Peyer's patch (tissue), 4 donors: Measurements from ENCODE around the gene RGPD8. TPM values are rescaled to one million over a fixed set of nuclear protein-coding genes. Genes with fewer than 3 reads are reported as not detected.

Experiments
- DNase-seq, 3 donors: peaks; one replicate each; pipeline ENCODE4 v3.0.0-alpha.2; 2017 to 2019
- H3K27ac ChIP-seq, 4 donors: fragments of 200-600 bp; sonication (generic); one replicate each; pipeline ENCODE4 v1.5.1; 2016 to 2019
- H3K27me3 ChIP-seq, 2 donors: fragments of 200-600 bp; sonication (generic); one replicate each; pipeline ENCODE4 v1.5.1; 2019
- H3K36me3 ChIP-seq, 3 donors: fragments of 200-600 bp; sonication (generic); one replicate each; pipeline ENCODE4 v1.5.1; 2016 to 2019
- H3K4me1 ChIP-seq, 4 donors: fragments of 200-600 bp; sonication (generic); one replicate each; pipeline ENCODE4 v1.5.1; 2016 to 2019
- H3K4me3 ChIP-seq, 4 donors: fragments of 200-600 bp; sonication (generic); 1 replicate in 3 of 4; 2 replicates in 1 of 4; pipeline ENCODE4 v1.5.1; 2016 to 2019; ENCODE audit warnings: mild to moderate bottlenecking in 1 of 4
- H3K9me3 ChIP-seq, 4 donors: fragments of 200-600 bp; sonication (generic); one replicate each; pipeline ENCODE4 v1.5.1; 2016 to 2019; ENCODE audit warnings: mild to moderate bottlenecking in 1 of 4
- POLR2A ChIP-seq, 2 donors: fragments of 450-650 bp; IDR thresholded peaks; one replicate each; pipeline ENCODE4 v1.5.1; 2017; ENCODE audit warnings: antibody characterized with exemption in 2 of 2, mild to moderate bottlenecking in 2 of 2, moderate library complexity in 2 of 2
- small RNA-seq, 2 donors: library from RNA; depleted of rRNA; stranded (forward); fragments of <200 nt; gene quantifications; one replicate each; pipeline ENCODE3, GENCODE V24; 2016
- total RNA-seq, 4 donors: library from RNA; depleted of rRNA; stranded (reverse); fragments of >200 nt; gene quantifications; one replicate each; pipeline ENCODE4 v1.1.0, GENCODE V29; 2016
- TF ChIP-seq, protein P1 (sequence below), 6 experiments: fragments of 450-650 bp in 4 of 6; fragments of 200-600 bp in 2 of 6; sonication (generic) in 1 of 6; IDR thresholded peaks; one replicate each; pipeline ENCODE4 v1.5.1; 2017 to 2019; ENCODE audit warnings: antibody characterized with exemption in 6 of 6, mild to moderate bottlenecking in 3 of 6, moderate library complexity in 1 of 6

The RGPD8 gene
- total RNA-seq, 4 donors from 2014 or later, result 16.8 to 82.5 (median 37.3) TPM

DNA sequence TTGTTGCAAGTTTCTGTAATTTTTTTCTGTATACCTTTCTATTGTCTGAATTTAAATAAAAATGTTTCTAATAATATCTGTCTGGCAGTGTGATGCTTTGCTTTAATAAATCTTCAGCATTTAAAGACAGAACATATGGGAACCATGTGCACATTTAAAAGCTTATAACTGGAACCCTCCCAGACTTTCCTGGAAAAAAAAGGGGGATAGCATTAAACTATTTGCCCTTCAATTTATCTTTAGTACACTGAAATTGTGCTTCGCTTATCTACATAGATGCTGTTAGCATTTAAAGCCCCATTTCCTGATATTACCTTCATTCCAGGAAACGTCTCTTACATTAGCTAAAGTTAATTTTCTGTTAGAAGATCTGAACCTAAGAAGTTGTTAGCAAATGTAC lies 93.5 kb downstream of the RGPD8 start:
- Histone ChIP-seq H3K4me3 (no peak overlapping the region), H3K36me3 (no peaks in the 10 kb centered on the region), H3K27ac (no peak overlapping the region), H3K27me3 (no peaks in the 10 kb centered on the region), H3K9me3 (no peaks in the 10 kb centered on the region), H3K4me1 (no peaks in the 10 kb centered on the region)
- TF ChIP-seq POLR2A (IDR thresholded peaks at IDR 0.05), result no peak
- TF ChIP-seq, protein P1, sequence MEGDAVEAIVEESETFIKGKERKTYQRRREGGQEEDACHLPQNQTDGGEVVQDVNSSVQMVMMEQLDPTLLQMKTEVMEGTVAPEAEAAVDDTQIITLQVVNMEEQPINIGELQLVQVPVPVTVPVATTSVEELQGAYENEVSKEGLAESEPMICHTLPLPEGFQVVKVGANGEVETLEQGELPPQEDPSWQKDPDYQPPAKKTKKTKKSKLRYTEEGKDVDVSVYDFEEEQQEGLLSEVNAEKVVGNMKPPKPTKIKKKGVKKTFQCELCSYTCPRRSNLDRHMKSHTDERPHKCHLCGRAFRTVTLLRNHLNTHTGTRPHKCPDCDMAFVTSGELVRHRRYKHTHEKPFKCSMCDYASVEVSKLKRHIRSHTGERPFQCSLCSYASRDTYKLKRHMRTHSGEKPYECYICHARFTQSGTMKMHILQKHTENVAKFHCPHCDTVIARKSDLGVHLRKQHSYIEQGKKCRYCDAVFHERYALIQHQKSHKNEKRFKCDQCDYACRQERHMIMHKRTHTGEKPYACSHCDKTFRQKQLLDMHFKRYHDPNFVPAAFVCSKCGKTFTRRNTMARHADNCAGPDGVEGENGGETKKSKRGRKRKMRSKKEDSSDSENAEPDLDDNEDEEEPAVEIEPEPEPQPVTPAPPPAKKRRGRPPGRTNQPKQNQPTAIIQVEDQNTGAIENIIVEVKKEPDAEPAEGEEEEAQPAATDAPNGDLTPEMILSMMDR (IDR thresholded peaks at IDR 0.05), result no peak
- no peak for DNase-seq

DNA sequence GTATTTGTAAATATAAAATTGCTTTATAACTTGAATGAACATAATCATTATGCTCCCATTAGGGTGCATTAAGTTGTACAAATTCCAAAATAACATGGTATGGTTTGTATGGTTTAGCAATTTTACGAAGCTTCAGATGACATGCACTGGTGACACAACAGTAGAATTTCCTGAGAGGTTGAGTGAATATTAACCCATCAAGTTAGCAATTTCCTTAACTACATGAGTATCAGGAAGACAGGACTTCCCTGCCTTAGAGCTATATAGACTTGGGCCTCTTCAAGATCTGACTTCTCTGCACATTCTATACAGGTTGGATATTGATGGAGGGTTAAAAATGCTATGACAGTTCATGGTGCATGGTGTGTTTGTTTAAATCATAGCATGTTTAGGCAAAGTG lies 97.8 kb downstream of the RGPD8 start:
- TF ChIP-seq POLR2A (IDR thresholded peaks at IDR 0.05), result no peak
- TF ChIP-seq, protein P1 (IDR thresholded peaks at IDR 0.05), result no peak
- no peaks in the 10 kb centered on the region for H3K27me3 ChIP-seq
- H3K4me1 ChIP-seq, result no peaks in the 10 kb centered on the region
- DNase-seq, result no peak
- no peaks in the 10 kb centered on the region for H3K9me3 ChIP-seq
- no peak overlapping the region for H3K4me3 ChIP-seq
- no peak overlapping the region for H3K27ac ChIP-seq
- H3K36me3 ChIP-seq, result peaks cover 0 to 9% (median 0%) of the 10 kb centered on the region in 3 donors

DNA sequence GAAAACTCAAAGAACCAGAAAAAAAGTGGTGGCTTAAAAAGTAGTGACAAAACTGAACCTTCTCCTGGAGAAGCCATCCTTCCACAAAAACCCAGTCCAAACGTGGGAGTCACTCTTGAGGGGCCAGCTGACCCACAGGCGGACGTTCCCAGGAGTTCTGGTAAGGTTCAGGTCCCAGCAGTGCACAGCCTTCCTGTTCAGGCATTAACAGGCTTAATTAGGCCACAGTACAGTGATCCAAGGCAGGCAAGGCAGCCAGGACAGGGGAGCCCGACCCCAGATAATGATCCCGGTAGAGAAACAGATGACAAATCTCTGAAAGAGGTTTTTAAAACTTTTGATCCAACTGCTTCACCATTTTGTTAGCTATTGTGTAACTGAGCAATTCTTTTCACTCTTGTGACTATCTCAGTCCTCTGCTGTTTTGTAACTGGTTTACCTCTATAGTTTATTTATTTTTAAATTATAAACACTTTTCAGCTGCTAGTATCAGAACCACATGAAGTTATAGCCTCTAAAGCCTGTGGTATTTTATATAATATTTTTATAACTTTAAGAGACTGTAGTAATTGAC lies 101.2 kb downstream of the RGPD8 start:
- Histone ChIP-seq H3K27ac (no peak overlapping the region), H3K27me3 (no peaks in the 10 kb centered on the region), H3K9me3 (no peaks in the 10 kb centered on the region), H3K36me3 (peaks cover 0 to 18% (median 0%) of the 10 kb centered on the region in 3 donors), H3K4me3 (no peak overlapping the region), H3K4me1 (no peaks in the 10 kb centered on the region)
- no peak for DNase-seq
- TF ChIP-seq, protein P1 (IDR thresholded peaks at IDR 0.05), result no peak
- no peak for TF ChIP-seq POLR2A (IDR thresholded peaks at IDR 0.05)

DNA sequence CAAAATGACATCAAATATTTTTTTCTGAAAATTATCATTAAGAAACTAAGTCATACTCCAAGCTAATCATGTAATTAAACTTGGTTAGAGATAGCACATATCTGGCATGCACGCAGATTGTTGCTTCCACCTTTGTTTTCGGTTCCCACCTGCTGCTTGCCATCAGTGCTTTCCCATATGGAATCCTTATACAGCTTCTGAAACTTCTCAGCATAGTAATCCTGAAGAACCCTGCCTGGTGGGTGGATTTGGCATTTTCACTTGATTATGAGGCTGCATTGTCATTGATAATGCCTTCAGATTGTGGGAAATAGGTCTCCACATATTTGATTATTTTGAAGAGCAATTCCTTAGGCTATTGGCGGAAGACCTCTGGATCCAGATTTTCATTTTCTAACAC lies 110.5 kb downstream of the RGPD8 start:
- H3K36me3 ChIP-seq, result peaks cover 0 to 27% (median 0%) of the 10 kb centered on the region in 3 donors
- no peaks in the 10 kb centered on the region for H3K9me3 ChIP-seq
- H3K4me3 ChIP-seq, result no peak overlapping the region
- no peak for DNase-seq
- H3K27ac ChIP-seq, result no peak overlapping the region
- TF ChIP-seq, protein P1 (IDR thresholded peaks at IDR 0.05), result no peak
- TF ChIP-seq POLR2A (IDR thresholded peaks at IDR 0.05), result no peak
- no peaks in the 10 kb centered on the region for H3K27me3 ChIP-seq
- no peaks in the 10 kb centered on the region for H3K4me1 ChIP-seq

DNA sequence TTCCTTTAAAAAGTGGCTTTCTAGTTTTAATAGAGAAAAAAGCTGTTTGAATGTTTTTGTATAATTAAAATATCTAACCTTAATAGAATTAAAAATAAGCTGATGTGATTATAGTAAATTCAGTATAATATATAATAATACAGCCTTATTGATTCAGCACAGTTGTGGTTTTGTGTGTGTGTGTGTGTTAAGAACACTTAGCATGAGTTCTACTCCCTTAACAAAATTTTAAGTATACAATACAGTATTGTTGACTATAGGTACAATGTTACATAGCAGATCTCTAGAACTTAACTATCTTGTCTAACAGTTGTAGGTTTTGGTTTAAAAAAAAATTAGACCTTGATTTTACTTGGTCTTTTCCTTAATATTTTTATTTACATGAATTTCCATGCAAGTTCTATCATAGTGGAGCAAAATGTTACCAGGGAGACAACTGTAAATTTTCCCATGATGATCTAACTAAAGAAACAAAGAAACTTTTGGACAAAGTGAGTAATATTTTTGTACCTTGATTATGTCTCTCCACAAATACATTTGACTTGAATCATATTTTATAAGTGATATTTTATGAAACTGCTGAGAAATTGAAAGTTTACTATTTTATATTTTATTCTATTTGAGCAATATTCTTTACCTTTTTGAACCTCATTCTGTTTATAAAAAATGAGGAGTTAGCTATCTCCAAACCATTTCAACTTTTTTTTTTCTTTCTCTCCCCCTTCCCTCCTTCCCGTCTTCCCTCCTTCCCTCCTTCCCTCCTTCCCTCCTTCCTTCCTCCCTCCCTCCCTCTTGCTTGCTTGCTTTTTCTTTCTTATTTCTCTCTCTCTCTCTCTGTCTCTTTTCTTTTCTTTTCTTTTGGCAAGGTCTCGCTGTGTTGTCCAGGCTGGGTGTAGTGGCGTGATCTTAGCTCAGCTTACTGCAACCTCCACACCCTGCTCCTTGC lies 111.8 kb downstream of the RGPD8 start:
- no peak for TF ChIP-seq POLR2A (IDR thresholded peaks at IDR 0.05)
- H3K27ac ChIP-seq, result no peak overlapping the region
- no peaks in the 10 kb centered on the region for H3K4me1 ChIP-seq
- DNase-seq, result no peak
- H3K9me3 ChIP-seq, result no peaks in the 10 kb centered on the region
- H3K4me3 ChIP-seq, result no peak overlapping the region
- peaks cover 0 to 24% (median 0%) of the 10 kb centered on the region in 3 donors for H3K36me3 ChIP-seq
- H3K27me3 ChIP-seq, result no peaks in the 10 kb centered on the region

Small RNA genes lying within 50 kb of the gene (small RNA-seq; reads per million reads assigned to genes)
- 0 reads per million in 2 donors for gene AC115115.1

Other genes starting within 250 kb of the RGPD8 start
- 10 to 100 TPM; 21.9 to 92.4 (median 31.2) TPM for gene ZC3H8, start 178.6 kb downstream of the RGPD8 start, total RNA-seq
- 10 to 100 TPM in 1 of 4 donors, 1 to 10 TPM in 3; 5.0 to 19.8 (median 7.3) TPM for gene ZC3H6, start 158.0 kb downstream of the RGPD8 start, total RNA-seq
- 10 to 100 TPM in 3 of 4 donors, 1 to 10 TPM in 1; 6.8 to 15.7 (median 13.2) TPM for gene TTL, start 48.5 kb upstream of the RGPD8 start, total RNA-seq
- 10 to 100 TPM in 2 of 4 donors, 1 to 10 TPM in 2; 7.5 to 15.8 (median 10.0) TPM for gene POLR1B, start 108.8 kb upstream of the RGPD8 start, total RNA-seq
- 10 to 100 TPM in 3 of 4 donors, 1 to 10 TPM in 1; 8.3 to 20.7 (median 11.4) TPM for gene CHCHD5, start 151.0 kb upstream of the RGPD8 start, total RNA-seq
- 100 to 1,000 TPM in 3 of 4 donors, 10 to 100 TPM in 1; 48.7 to 143 (median 122) TPM for gene SLC20A1, start 212.3 kb upstream of the RGPD8 start, total RNA-seq